Panc1 (cell line): ENCODE results near the gene NFATC2. TPM values are rescaled to one million over a fixed set of nuclear protein-coding genes. Genes with fewer than 3 reads are reported as not detected.

ENCODE experiments used
- ATAC-seq: fragments of 200-7000 bp; cut with Tn5 transposase; 2 replicates; pipeline ENCODE4 v1.9.1; 2020; ENCODE audit warnings: mild to moderate bottlenecking, moderate library complexity
- BruUV-seq: library from RNA; stranded (reverse); fragments of 400-500 nt; replicated peaks from 2 replicates; lab custom pipeline; 2021; lab: Mats Ljungman, UMichigan
- CTCF ChIA-PET: fragments of 300-600 bp; sonication (Branson Sonifier 250); formaldehyde crosslinking; loops from one replicate; lab custom pipeline; 2022; ENCODE audit warnings: antibody characterized with exemption; lab: Charles Lee
- POLR2A ChIA-PET: fragments of 300-600 bp; sonication (Branson Sonifier 250); formaldehyde crosslinking; loops from one replicate; lab custom pipeline; 2022; ENCODE audit warnings: antibody characterized with exemption; lab: Charles Lee
- DNase-seq: peaks from one replicate; pipeline ENCODE4 v3.0.0-alpha.2; 2010; ENCODE audit warnings: low read depth, low spot score
- H3K27ac ChIP-seq: 2 replicates; pipeline ENCODE4 v1.5.1; 2011; ENCODE audit warnings: mild to moderate bottlenecking, low read length, inconsistent platforms
- H3K27me3 ChIP-seq: fragments of 200-500 bp; sonication (Bioruptor generic); 2 replicates; pipeline ENCODE4 v1.6.0; 2014; ENCODE audit warnings: low read length, inconsistent platforms; ENCODE audit not compliant: control insufficient read depth, insufficient read depth
- H3K36me3 ChIP-seq: fragments of 200-500 bp; sonication (Bioruptor generic); 2 replicates; pipeline ENCODE4 v1.5.1; 2014; ENCODE audit warnings: inconsistent platforms, mild to moderate bottlenecking, low read length, moderate library complexity; ENCODE audit not compliant: control insufficient read depth, insufficient read depth
- H3K4me1 ChIP-seq: 2 replicates; pipeline ENCODE4 v1.5.1; 2011; ENCODE audit warnings: inconsistent platforms, mild to moderate bottlenecking, low read length, moderate library complexity; ENCODE audit not compliant: control insufficient read depth, insufficient read depth
- H3K4me3 ChIP-seq, 2 experiments: 2 replicates each; pipeline ENCODE4 v1.5.1; 2011 to 2012; ENCODE audit warnings: low read depth in 2 of 2, low read length in 2 of 2, mild to moderate bottlenecking in 2 of 2, inconsistent platforms in 1 of 2, moderate library complexity in 1 of 2
- H3K9me3 ChIP-seq: fragments of 200-500 bp; sonication (Bioruptor generic); 2 replicates; pipeline ENCODE4 v1.5.1; 2014; ENCODE audit warnings: low read depth, mild to moderate bottlenecking, inconsistent platforms, low read length, moderate library complexity; ENCODE audit not compliant: control insufficient read depth, insufficient read depth
- POLR2AphosphoS5 ChIP-seq: IDR thresholded peaks from 2 replicates; pipeline ENCODE4 v1.6.1; 2012; ENCODE audit warnings: mild to moderate bottlenecking, low read depth, low read length, moderate library complexity
- REST ChIP-seq, 2 experiments: IDR thresholded peaks; 2 replicates each; pipeline ENCODE4 v1.6.1; 2011 to 2012; ENCODE audit warnings: low read depth in 2 of 2, control low read depth in 1 of 2, low read length in 1 of 2, mild to moderate bottlenecking in 1 of 2, moderate library complexity in 1 of 2; ENCODE audit not compliant: insufficient read depth in 1 of 2
- SIN3A ChIP-seq: IDR thresholded peaks from 2 replicates; pipeline ENCODE4 v1.6.1; 2012; ENCODE audit warnings: low read depth, mild to moderate bottlenecking, low read length, moderate library complexity, borderline replicate concordance; ENCODE audit not compliant: insufficient read depth
- TCF7L2 ChIP-seq: IDR thresholded peaks from 2 replicates; pipeline ENCODE4 v1.6.1; 2011; ENCODE audit warnings: mild to moderate bottlenecking, low read depth, low read length, inconsistent platforms
- in situ Hi-C: cut with HindIII; loops from 2 replicates; pipeline ENCODE4 v1.10.0; 2016; ENCODE audit warnings: low sequenced_read_pairs, low pct_unique_long_range_greater_than_20kb
- intact Hi-C: fragments of 100-400 bp; cut with micrococcal nuclease; formaldehyde crosslinking; loops from one replicate; pipeline ENCODE4 v1.10.0; 2022; ENCODE audit not compliant: unreplicated experiment
- total RNA-seq: library from RNA; stranded (reverse); gene quantifications from one replicate; pipeline ENCODE4 v1.2.1, GENCODE V29; 2021; ENCODE audit not compliant: unreplicated experiment
- TF ChIP-seq, protein P1 (sequence below): fragments of 450-650 bp; IDR thresholded peaks from 2 replicates; pipeline ENCODE4 v1.5.1; 2017; ENCODE audit warnings: mild to moderate bottlenecking

The NFATC2 gene
- total RNA-seq, 1 experiment from 2014 or later: 10.6 TPM

- no peaks in the 10 kb centered on the region for H3K4me1 ChIP-seq
- ChIA-PET POLR2A (no interaction called here), CTCF (no interaction called here)
- no peaks in the 10 kb centered on the region for H3K36me3 ChIP-seq
- H3K9me3 ChIP-seq: no peaks in the 10 kb centered on the region
- no peaks in the 10 kb centered on the region for H3K27me3 ChIP-seq
- no peak for DNase-seq
- H3K27ac ChIP-seq: no peak overlapping the region
- TF ChIP-seq REST (IDR thresholded peaks at IDR 0.05; ENCODE audit: insufficient read depth in 1 of 2, low read depth in 2 of 2, low read length in 1 of 2): no peak
- TF ChIP-seq POLR2AphosphoS5: no peak
- TF ChIP-seq, protein P1, sequence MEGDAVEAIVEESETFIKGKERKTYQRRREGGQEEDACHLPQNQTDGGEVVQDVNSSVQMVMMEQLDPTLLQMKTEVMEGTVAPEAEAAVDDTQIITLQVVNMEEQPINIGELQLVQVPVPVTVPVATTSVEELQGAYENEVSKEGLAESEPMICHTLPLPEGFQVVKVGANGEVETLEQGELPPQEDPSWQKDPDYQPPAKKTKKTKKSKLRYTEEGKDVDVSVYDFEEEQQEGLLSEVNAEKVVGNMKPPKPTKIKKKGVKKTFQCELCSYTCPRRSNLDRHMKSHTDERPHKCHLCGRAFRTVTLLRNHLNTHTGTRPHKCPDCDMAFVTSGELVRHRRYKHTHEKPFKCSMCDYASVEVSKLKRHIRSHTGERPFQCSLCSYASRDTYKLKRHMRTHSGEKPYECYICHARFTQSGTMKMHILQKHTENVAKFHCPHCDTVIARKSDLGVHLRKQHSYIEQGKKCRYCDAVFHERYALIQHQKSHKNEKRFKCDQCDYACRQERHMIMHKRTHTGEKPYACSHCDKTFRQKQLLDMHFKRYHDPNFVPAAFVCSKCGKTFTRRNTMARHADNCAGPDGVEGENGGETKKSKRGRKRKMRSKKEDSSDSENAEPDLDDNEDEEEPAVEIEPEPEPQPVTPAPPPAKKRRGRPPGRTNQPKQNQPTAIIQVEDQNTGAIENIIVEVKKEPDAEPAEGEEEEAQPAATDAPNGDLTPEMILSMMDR: no peak
- TF ChIP-seq SIN3A: no peak
- no peak for TF ChIP-seq TCF7L2
- no peak for ATAC-seq
- no TSS peak for BruUV-seq
- in situ Hi-C loops: no loop called here
- no peak overlapping the region for H3K4me3 ChIP-seq
- intact Hi-C loops: no loop called here
Observed at GRCh38 chr20:51426718-51427650, 115.5 kb downstream of the NFATC2 start.

DNA sequence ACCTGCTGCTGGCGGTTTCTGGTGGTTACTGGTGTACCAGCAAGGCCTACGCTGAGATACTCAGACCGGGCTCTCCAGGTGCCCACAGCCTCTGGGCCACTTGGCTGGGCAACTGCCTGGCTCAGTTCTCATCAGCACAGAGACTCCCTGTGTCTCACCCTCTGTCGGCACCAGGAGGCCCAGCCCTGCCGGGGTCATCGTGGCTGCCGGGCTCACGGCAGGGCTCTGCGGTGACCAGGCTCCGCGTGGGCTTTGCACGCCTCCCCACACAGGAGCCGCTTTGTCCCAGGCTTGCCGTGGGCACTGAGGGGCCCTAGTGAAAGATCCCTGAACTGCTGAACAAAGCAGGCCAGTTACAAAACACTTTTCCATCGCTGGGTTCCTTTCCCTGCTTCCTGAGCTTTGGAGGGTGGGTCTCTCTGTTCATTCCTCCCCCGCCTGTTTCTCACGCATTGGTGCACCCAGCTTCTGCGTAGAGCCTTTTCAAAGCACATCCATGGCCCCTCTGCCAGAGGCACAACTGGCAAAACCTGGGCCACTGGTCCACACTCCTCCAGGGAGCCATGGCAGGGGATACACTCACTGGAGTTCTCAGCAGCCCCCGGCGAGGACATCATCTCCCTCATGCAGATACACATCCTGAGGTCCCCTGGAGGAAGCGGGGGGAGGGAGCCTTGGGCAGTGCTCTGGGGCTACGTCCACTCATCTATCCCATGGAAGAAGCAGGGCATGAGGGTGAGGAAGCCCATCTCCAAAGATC, 117.0 kb downstream of the NFATC2 start:
- POLR2A ChIA-PET: no interaction called here
- no peaks in the 10 kb centered on the region for H3K27me3 ChIP-seq
- no TSS peak for BruUV-seq
- intact Hi-C loops (no loop called here), in situ Hi-C loops (no loop called here)
- no peaks in the 10 kb centered on the region for H3K4me1 ChIP-seq
- H3K27ac ChIP-seq: no peak overlapping the region
- H3K9me3 ChIP-seq: no peaks in the 10 kb centered on the region
- TF ChIP-seq TCF7L2 (no peak), SIN3A (no peak), REST (IDR thresholded peaks at IDR 0.05; ENCODE audit: insufficient read depth in 1 of 2, low read depth in 2 of 2, low read length in 1 of 2) (no peak), POLR2AphosphoS5 (no peak)
- TF ChIP-seq, protein P1: no peak
- CTCF ChIA-PET: no interaction called here
- DNase-seq: no peak
- no peak overlapping the region for H3K4me3 ChIP-seq
- no peak for ATAC-seq
- H3K36me3 ChIP-seq: no peaks in the 10 kb centered on the region
